NCI-H128 (cell line): ENCODE results near the gene DCAF17.
"Not testable (repeated sequence)": the region's sequence is repeated elsewhere in the genome, so short reads cannot be mapped to it uniquely, and the experiment has no call there.

Source experiments
- DNase-seq: peaks from one replicate; lab custom pipeline; 2025; ENCODE audit not compliant: unreplicated experiment; lab: John Stamatoyannopoulos, UW

The DCAF17 gene

DNA sequence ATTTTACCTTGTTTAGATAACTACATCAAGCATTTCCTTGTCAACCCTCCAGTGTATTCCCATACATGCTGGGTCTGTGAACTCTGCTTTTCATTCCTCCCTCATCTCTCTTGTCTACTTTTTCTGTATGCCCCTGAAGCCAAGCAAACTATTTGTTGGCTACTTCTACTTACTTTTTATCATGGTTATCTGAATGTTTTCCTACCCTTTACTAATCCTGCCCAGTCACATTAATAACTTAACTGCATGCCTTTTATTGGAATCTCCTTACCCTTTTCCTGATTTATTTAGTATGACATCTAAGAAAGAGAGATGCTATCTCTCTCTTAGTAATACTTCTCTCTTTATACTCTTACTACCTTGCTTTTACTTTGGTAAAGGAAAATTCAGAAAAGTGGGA, 17.0 kb downstream of the DCAF17 start:
- no peak for DNase-seq

GRCh38 chr2:171452773-171453172, 18.7 kb downstream of the DCAF17 start:
- DNase-seq = no peak

- no peak for DNase-seq
Measured at GRCh38 chr2:171459498-171459897, 25.5 kb downstream of the DCAF17 start.

GRCh38 chr2:171460537-171460936, 26.5 kb downstream of the DCAF17 start:
- DNase-seq = no peak

- no peak for DNase-seq
Measured at GRCh38 chr2:171469176-171469575, 35.1 kb downstream of the DCAF17 start.

GRCh38 chr2:171470129-171470528, 36.1 kb downstream of the DCAF17 start:
- DNase-seq = no peak

DNA sequence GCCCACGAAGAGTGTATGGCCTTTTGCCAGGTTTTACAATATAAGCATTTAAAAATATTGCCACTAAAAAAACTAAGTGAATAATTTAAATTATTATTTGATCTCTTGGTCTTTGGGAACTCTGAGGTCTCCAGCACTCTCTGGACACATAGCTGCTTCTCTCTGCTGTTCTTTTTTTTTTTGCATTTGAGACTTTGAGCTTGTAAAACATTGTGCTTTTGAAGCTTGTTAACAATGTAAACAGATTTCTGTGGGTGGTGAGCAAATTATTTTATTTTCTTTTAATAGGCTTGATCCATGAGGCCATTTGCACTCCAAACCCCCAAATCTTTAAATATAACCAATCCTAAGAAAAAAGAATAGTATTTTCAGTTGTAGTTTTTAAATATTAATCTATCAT, 42.0 kb downstream of the DCAF17 start:
- DNase-seq = no peak

DNA sequence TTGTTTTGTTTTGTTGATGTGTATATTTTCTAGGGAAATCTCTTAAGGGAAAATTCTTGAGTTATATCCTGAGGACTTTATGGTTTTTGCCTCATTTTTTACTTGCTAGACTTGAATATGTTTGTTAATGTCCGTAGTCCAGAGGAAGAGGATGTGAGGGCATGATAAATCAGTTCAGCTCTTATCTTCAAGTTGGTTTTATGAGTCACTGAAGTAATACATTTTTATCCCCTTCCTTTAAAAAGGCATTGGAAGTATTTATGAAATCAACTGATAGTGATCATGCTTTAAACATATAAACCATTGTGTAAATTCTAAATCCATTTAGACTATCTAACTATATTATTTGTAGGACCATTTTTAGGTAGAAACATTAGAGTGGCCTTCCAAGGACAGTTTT, 44.3 kb downstream of the DCAF17 start:
- no peak for DNase-seq

DNA sequence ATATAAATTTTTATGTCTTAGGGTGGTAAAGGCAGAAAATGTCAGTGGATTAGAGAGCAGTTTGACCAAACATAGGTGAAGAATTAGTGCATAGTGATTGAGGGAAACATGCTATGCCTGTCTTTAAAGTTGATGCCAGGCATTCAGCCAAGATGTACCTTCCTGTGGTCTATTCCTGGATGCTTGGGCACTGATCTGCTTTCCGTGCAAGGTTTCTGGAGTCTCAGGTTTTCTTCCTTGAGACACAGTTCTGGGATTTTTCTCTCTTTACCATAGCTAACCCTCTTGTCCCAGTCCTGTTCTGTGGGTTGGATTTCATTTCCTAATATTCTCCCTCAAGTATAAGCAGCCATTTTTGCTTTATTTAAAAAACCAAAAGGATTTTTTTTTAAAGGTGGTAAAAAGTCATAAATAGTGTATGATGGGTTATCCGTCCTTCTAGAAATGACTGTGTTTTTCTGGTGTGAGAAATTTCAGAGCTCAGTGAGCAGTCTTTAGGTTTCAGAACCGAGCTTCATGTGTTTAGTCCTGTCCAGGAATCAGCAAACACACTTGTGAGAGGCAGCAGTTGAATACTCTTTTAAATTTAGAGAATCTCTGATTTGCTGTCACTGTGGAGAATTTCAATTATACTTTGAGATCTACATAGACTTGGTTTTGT, 45.3 kb downstream of the DCAF17 start:
- DNase-seq = no peak

DNA sequence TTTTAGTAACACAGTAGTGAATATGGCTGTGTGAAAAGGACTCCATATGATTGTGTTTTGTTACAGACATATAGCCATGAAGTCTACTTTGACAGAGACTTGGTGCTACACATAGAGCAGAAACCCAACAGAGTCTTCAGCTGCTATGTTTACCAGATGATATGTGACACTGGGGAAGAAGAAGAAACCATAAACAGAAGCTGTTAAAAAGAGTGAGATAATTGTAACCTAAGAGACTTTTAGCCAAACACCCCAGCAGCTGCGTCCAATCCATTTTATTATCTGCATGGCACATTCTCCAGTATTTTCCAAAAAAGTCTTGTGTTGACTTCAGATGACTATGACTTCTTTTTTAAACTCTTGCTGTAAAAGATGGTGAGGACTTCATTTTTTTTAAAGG, 46.9 kb downstream of the DCAF17 start:
- DNase-seq = no peak

- no peak for DNase-seq
Measured at GRCh38 chr2:171482308-171482707, 48.3 kb downstream of the DCAF17 start.

DNA sequence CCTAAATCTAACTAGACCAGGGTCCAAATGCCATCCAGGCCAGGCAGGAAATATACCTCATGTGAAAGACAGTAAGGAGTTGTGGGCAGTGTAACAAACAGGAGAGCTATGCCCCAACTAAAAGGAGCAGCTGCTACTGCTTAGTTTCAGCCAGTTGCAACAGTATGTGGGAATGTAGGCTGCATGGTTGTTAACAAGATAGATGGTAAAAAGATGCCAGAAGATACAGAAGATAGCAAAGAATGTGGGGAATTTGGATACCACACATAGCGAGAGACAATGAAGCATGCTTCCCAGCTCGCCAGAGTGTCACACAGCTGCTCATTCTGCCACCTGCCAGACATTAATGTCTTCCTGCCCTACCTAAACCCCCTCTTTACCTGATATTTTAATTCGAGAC, 48.9 kb downstream of the DCAF17 start:
- DNase-seq = no peak

- DNase-seq = no peak
Measured at GRCh38 chr2:171483793-171484192, 49.8 kb downstream of the DCAF17 start.

DNA sequence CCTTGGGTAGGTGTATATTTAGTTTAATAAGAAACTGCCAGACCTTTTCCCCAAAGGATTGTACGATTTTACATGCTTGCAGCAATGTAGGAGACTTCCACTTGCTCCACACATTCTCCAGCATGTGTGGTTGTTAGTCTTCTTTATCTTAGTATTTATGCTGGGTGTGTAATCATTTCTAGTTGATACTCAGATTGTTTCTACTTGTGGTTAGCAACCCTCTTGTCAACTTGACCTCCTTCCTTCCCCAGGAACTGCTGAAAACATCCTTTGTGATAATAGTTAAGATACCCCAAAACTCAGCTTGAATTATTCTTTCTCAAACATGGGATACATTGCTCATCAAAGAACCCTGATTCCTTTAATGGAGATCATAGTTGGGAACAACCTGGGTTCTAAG, 51.1 kb downstream of the DCAF17 start:
- no peak for DNase-seq

DNA sequence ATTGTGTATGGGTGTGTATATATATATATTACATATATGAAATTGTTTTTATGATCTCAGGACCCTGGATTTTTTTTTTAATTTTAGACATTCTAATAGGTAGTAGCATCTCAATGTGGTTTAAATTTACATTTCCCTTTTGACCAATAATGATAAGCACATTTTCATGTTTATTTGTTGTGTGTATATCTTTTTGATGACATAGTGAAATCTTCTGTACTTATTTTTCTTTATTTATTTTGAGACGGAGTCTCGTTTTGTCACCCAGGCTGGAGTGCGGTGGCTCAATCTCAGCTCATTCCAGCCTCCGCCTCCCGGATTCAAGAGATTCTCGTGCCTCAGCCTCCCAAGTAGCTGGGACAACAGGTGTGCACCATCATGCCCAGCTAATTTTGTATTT, 53.2 kb downstream of the DCAF17 start:
- no peak for DNase-seq

DNA sequence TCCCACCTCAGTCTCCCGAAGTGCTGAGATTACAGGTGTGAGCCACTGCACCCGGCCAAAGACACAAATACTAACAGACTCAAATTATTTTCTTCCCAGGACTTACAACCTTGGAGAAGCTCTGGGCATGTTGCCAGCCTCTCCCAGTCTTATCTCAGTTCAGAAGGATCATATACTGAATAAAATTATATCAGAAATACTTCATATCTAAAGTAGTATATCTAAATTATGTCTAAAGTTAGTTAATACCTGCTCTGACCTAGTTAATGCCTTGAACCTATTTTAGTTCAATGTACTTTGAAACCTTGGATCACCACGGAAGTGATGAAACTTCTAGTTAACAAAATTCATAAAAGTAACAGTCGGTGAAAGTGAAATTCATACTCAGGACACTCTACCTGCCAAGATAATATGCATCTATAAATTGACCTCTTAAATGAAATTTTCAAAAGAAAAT, 53.8 kb downstream of the DCAF17 start:
- DNase-seq = no peak

DNA sequence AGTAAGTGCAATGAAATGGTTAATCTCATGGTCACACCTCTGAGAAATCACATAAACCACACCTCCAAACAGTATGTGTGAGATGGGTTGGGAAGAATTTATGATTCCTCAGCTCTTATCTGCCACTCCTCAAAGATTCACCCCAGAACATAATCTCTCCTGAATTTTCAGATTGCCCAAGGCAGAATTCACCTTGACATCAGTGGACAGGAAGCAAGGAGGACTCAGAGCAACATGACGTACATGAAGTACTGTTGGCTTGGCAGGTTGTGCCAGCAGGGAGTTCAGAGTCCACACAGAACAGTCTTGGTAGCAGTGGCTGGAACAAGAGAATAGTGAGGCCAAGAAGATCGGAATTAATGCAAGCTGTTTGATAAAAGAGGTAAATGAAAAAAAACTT, 56.6 kb downstream of the DCAF17 start:
- DNase-seq = no peak

GRCh38 chr2:171491292-171491691, 57.3 kb downstream of the DCAF17 start:
- no peak for DNase-seq

DNA sequence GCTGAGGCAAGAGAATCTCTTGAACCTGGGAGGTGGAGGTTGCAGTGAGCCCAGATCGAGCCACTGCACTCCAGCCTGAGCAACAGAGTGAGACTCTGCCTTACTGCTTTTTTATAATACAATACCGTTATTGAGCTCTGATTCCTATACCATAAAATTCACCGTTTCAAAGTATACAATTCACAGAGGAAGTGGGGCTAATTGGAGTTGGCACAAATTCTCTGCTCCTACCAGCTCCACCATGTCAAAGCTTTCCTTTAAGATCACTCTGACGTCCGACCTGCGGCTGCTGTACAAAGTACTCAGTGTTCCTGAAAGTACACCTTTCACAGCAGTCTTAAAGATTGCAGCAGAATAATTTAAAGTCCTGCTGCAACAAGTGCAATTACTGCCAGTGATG, 58.6 kb downstream of the DCAF17 start:
- DNase-seq = no peak

DNA sequence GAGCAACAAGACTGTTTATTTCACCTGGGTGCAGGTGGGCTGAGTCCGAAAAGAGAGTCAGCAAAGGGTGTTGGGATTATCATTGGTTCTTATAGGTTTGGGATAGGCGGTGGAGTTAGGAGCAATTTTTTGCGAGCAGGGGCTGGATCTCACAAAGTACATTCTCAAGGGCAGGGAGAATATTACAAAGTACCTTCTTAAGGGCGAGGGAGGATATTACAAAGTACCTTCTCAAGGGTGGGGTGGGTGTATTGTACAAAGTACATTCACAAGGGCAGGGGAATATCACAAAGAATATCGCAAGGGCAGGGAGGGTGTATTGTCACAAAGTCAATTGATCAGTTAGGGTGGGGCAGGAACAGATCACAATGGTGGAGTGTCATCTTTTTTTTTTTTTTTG, 63.6 kb downstream of the DCAF17 start:
- DNase-seq = not testable (repeated sequence)

DNA sequence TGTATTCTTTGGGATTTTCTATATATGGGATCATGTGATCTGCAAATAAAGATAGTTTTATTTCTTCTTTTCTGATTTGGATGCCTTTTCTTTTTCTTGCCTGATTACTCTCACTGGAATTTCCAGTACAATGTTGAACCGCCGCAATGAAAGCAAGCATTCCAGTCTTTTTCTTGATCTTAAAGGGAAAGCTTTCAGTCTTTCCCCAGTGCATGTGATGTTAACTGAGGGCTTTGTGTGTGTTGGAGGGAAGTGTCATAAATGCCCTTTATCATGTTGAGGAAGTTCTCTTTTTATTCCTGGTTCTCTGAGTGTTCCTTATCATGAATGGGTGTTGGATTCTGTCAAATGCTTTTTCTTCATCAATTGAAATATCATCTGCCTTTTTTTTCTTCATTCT, 71.3 kb downstream of the DCAF17 start:
- no peak for DNase-seq

- no peak for DNase-seq
Measured at GRCh38 chr2:171509945-171510731, 76.1 kb downstream of the DCAF17 start.

- DNase-seq = no peak
Measured at GRCh38 chr2:171512014-171512413, 78.0 kb downstream of the DCAF17 start.
